ENCODE results near the gene SERPINB1.
A peak's percentile ranks its signal among the peaks of the same experiment; 100 is the strongest.

Gene SERPINB1

DNA sequence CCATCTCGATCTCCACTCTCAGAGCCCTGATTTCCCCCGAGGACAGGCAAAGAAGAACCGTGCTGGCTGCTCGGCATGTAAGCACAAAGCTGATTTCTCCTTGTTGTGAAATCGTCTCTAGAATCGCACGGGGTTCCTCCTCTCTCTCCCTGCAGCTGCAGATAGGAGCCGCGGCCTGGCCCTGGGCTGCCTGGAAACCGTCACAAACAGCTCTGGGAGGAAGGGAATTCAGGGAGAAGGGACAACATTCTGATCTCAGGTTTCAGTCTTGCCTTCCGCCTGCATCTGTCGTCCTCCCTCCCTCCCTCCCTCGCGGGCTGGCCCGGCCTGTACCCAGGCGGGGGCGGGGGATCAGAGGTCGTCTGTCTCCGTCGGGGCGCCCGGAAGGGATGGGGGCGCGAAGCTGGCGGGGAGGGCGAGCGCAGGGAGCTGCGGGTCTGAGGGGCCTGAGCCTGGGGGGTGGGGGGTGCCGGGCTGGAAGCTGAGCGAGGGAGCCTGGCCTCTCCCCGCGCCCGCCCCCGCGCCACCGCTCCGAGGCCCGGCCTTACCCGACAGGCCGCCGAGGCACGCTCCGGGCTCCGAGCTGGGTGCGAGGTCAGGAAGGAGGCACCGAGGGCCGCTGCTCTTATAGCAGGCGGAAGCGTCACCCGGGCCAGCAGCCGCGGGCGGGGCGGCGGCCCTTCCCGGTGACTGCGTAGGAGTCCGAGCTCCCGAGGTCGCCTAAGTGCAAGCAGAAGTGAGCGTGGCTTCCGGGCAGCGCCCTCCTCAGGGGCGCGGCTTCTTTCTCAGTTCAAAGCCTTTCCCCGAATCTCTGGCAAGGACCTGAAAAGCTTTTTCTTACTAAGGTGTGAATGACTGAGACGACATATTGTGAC is at the start of gene SERPINB1:
TSS of gene SERPINB1 (minus strand) at position 600 of the 875 bp plus-strand sequence. CDS start 1,277 bp downstream, outside the sequence.
- DNase-seq, result peak; percentile 92
- H3K4me3 ChIP-seq (ENCODE audit: low read depth, low read length), result peak within 1 kb of the TSS; percentile 53
- H3K27ac ChIP-seq, result peak within 1 kb of the TSS; percentile 85
- no peaks in the 10 kb centered on the region for H3K27me3 ChIP-seq (replicated peaks)
- in situ Hi-C loops (cut with HindIII; ENCODE audit: low pct_ligation_motif_present, low sequenced_read_pairs), result no loop called here
- peaks cover 4% of the 10 kb centered on the region for H3K36me3 ChIP-seq (replicated peaks)
- TF ChIP-seq, protein P1, sequence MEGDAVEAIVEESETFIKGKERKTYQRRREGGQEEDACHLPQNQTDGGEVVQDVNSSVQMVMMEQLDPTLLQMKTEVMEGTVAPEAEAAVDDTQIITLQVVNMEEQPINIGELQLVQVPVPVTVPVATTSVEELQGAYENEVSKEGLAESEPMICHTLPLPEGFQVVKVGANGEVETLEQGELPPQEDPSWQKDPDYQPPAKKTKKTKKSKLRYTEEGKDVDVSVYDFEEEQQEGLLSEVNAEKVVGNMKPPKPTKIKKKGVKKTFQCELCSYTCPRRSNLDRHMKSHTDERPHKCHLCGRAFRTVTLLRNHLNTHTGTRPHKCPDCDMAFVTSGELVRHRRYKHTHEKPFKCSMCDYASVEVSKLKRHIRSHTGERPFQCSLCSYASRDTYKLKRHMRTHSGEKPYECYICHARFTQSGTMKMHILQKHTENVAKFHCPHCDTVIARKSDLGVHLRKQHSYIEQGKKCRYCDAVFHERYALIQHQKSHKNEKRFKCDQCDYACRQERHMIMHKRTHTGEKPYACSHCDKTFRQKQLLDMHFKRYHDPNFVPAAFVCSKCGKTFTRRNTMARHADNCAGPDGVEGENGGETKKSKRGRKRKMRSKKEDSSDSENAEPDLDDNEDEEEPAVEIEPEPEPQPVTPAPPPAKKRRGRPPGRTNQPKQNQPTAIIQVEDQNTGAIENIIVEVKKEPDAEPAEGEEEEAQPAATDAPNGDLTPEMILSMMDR (IDR thresholded peaks at IDR 0.05; ENCODE audit: low read depth, low read length, missing control alignments), result peak; percentile 28

- Histone ChIP-seq H3K27ac (no peak overlapping the region), H3K27me3 (replicated peaks) (no peaks in the 10 kb centered on the region), H3K36me3 (replicated peaks) (peaks cover 31% of the 10 kb centered on the region), H3K4me3 (ENCODE audit: low read depth, low read length) (no peak overlapping the region)
- TF ChIP-seq, protein P1 (IDR thresholded peaks at IDR 0.05; ENCODE audit: low read depth, low read length, missing control alignments), result no peak
- no peak for DNase-seq
- in situ Hi-C loops (cut with HindIII; ENCODE audit: low pct_ligation_motif_present, low sequenced_read_pairs), result no loop called here
Observed at GRCh38 chr6:2890976-2891767, 49.5 kb upstream of the SERPINB1 start.

DNA sequence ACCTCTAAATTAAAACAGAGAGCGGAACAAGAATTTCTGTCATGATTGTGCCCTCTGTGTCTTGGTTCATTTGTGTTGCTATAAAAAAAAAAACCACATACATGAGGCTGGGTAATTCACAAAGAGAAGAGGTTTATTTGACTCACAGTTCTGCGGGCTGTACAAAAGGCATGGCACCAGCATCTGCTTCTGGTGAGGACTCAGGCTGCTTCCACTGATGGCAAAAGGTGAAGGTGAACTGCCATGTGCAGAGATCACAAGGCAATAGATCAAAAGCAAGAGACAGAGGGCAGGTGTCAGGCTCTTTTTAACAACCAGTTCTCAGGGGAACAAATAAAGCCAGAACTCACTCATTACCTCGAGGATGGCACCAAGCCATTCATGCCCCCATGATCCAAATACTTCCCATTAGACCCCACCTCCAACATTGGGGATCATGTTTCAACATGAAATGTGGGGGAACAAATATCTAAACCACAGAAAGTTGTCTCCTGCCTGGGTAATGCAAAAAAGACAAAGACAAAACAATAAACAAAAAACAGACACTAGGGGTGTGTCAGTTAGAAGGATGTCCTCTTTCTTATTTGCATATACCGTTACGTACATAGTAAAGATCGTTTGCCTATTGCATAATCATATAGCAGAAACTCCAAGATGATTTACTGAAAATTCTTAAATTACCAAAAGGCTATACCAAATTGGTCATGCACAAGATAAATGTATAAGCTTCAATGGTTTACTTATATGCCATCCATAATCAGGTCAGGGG is 44.5 kb upstream of the SERPINB1 start:
- no peak overlapping the region for H3K27ac ChIP-seq
- TF ChIP-seq, protein P1 (IDR thresholded peaks at IDR 0.05; ENCODE audit: low read depth, low read length, missing control alignments), result no peak

GRCh38 chr6:2884804-2885203 is 43.1 kb upstream of the SERPINB1 start:
- no peak for DNase-seq
- in situ Hi-C loops (cut with HindIII; ENCODE audit: low pct_ligation_motif_present, low sequenced_read_pairs), result no loop called here
- Histone ChIP-seq H3K4me3 (ENCODE audit: low read depth, low read length) (no peak overlapping the region), H3K27me3 (replicated peaks) (no peaks in the 10 kb centered on the region), H3K36me3 (replicated peaks) (no peaks in the 10 kb centered on the region), H3K27ac (no peak overlapping the region)
- TF ChIP-seq, protein P1 (IDR thresholded peaks at IDR 0.05; ENCODE audit: low read depth, low read length, missing control alignments), result no peak

More for the DNA sequence above, 44.5 kb upstream of the SERPINB1 start:
- H3K4me3 ChIP-seq (ENCODE audit: low read depth, low read length), result no peak overlapping the region
- H3K27me3 ChIP-seq (replicated peaks), result no peaks in the 10 kb centered on the region
- in situ Hi-C loops (cut with HindIII; ENCODE audit: low pct_ligation_motif_present, low sequenced_read_pairs), result no loop called here
- DNase-seq, result no peak
- peaks cover 7% of the 10 kb centered on the region for H3K36me3 ChIP-seq (replicated peaks)

DNA sequence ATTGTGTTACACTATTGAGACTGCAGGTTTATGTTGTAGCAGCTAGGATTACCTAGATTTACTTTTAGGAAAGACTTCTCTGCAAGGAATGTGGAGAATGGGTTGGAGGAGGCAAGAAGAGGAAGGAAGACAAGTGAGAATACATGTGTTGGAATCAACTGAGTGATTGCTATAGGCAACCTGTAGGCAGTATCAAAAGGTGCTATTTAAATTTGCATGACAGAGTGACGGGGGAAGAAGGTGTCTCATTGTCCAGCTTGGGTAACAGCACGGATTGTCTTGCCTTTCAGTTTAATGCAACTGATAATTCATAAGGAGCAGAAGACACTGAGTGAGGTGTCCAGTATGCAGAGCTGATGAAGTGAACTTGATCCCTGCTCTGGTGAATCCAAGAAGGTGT is 42.0 kb upstream of the SERPINB1 start:
- in situ Hi-C loops (cut with HindIII; ENCODE audit: low pct_ligation_motif_present, low sequenced_read_pairs), result no loop called here
- Histone ChIP-seq H3K27ac (no peak overlapping the region), H3K27me3 (replicated peaks) (no peaks in the 10 kb centered on the region), H3K36me3 (replicated peaks) (no peaks in the 10 kb centered on the region), H3K4me3 (ENCODE audit: low read depth, low read length) (no peak overlapping the region)
- no peak for DNase-seq
- TF ChIP-seq, protein P1 (IDR thresholded peaks at IDR 0.05; ENCODE audit: low read depth, low read length, missing control alignments), result no peak
